ENCODE results near the gene TMEM233.

TMEM233 gene

GRCh38 chr12:119593578-119594398 lies at the start of gene TMEM233:
Gene TMEM233 (plus strand): TSS chr12:119593774. CDS start chr12:119593849, 75 bp downstream.
- no peak for DNase-seq (ENCODE audit: low spot score)

- peak; percentile 47 for DNase-seq (ENCODE audit: low spot score)
Measured at GRCh38 chr12:119544765-119545625, 48.6 kb upstream of the TMEM233 start.

- no peak for DNase-seq (ENCODE audit: low spot score)
Measured at GRCh38 chr12:119546340-119546739, 47.2 kb upstream of the TMEM233 start.

GRCh38 chr12:119547001-119547400 lies 46.6 kb upstream of the TMEM233 start:
- no peak for DNase-seq (ENCODE audit: low spot score)

- no peak for DNase-seq (ENCODE audit: low spot score)
Measured at GRCh38 chr12:119556854-119557253, 36.7 kb upstream of the TMEM233 start.

- no peak for DNase-seq (ENCODE audit: low spot score)
Measured at GRCh38 chr12:119565404-119565803, 28.2 kb upstream of the TMEM233 start.

GRCh38 chr12:119570771-119571170 lies 22.8 kb upstream of the TMEM233 start:
- no peak for DNase-seq (ENCODE audit: low spot score)

GRCh38 chr12:119573086-119573485 lies 20.5 kb upstream of the TMEM233 start:
- no peak for DNase-seq (ENCODE audit: low spot score)

- no peak for DNase-seq (ENCODE audit: low spot score)
Measured at GRCh38 chr12:119574255-119574654, 19.3 kb upstream of the TMEM233 start.

- DNase-seq (ENCODE audit: low spot score): no peak
Measured at GRCh38 chr12:119576118-119576810, 17.3 kb upstream of the TMEM233 start.

GRCh38 chr12:119576915-119577314 lies 16.7 kb upstream of the TMEM233 start:
- no peak for DNase-seq (ENCODE audit: low spot score)

GRCh38 chr12:119578112-119578511 lies 15.5 kb upstream of the TMEM233 start:
- no peak for DNase-seq (ENCODE audit: low spot score)

GRCh38 chr12:119589097-119589496 lies 4.5 kb upstream of the TMEM233 start:
- no peak for DNase-seq (ENCODE audit: low spot score)

- DNase-seq (ENCODE audit: low spot score): no peak
Measured at GRCh38 chr12:119589634-119590033, 3.9 kb upstream of the TMEM233 start.

- DNase-seq (ENCODE audit: low spot score): no peak
Measured at GRCh38 chr12:119592232-119592631, 1.3 kb upstream of the TMEM233 start.

GRCh38 chr12:119594399-119594730 lies 791 bp downstream of the TMEM233 start:
- no peak for DNase-seq (ENCODE audit: low spot score)

GRCh38 chr12:119594772-119595445 lies 1.3 kb downstream of the TMEM233 start:
- DNase-seq (ENCODE audit: low spot score): no peak

GRCh38 chr12:119598159-119598558 lies 4.6 kb downstream of the TMEM233 start:
- no peak for DNase-seq (ENCODE audit: low spot score)

- DNase-seq (ENCODE audit: low spot score): no peak
Measured at GRCh38 chr12:119601877-119602733, 8.5 kb downstream of the TMEM233 start.

GRCh38 chr12:119602734-119603094 lies 9.1 kb downstream of the TMEM233 start:
- no peak for DNase-seq (ENCODE audit: low spot score)

GRCh38 chr12:119603767-119604166 lies 10.2 kb downstream of the TMEM233 start:
- no peak for DNase-seq (ENCODE audit: low spot score)
